ENCODE measurements around the gene PDZK1IP1. TPM values are rescaled to one million over a fixed set of nuclear protein-coding genes. Genes with fewer than 3 reads are reported as not detected.

The PDZK1IP1 gene
- total RNA-seq, 2 donors from 2014 or later, result not detected

- no peaks in the 10 kb centered on the region for H3K36me3 Mint-ChIP-seq (ENCODE audit: low read depth)
- WGBS, 2 experiments (ENCODE audit: insufficient coverage in 1 of 2, insufficient read length in 1 of 2), result 94 to 96% methylated on average over 5 of the region's 5 CpGs
- TF ChIP-seq CTCF (conservative IDR thresholded peaks at IDR 0.05), result no peak
- H3K27ac Mint-ChIP-seq, result no peak overlapping the region
- peaks cover 3% of the 10 kb centered on the region for H3K27me3 Mint-ChIP-seq (ENCODE audit: insufficient read depth)
- Histone ChIP-seq H3K36me3 (ENCODE audit: control insufficient read depth, insufficient read depth, low read length) (no peaks in the 10 kb centered on the region), H3K27me3 (ENCODE audit: control insufficient read depth, insufficient read depth, low read length, poor library complexity, severe bottlenecking) (no peaks in the 10 kb centered on the region), H3K9ac (ENCODE audit: extremely low read depth, low read length, poor library complexity, severe bottlenecking) (no peak overlapping the region), H3K4me1 (ENCODE audit: control insufficient read depth, insufficient read depth, low read length) (peaks cover 13% of the 10 kb centered on the region), H3K4me3 (ENCODE audit: low read length) (no peak overlapping the region), H3K27ac (ENCODE audit: low read depth, low read length) (no peak overlapping the region), H3K9me3 (ENCODE audit: control insufficient read depth, low read length) (no peaks in the 10 kb centered on the region)
- peaks cover 28% of the 10 kb centered on the region for H3K4me1 Mint-ChIP-seq
- H3K4me3 Mint-ChIP-seq, result no peak overlapping the region
- DNase-seq, result peak; percentile 56
- no peaks in the 10 kb centered on the region for H3K9me3 Mint-ChIP-seq
Measured at GRCh38 chr1:47137925-47138615, 51.8 kb downstream of the PDZK1IP1 start.

- Mint-ChIP-seq H3K27me3 (ENCODE audit: insufficient read depth) (peaks cover 2% of the 10 kb centered on the region), H3K4me1 (peaks cover 25% of the 10 kb centered on the region), H3K9me3 (no peaks in the 10 kb centered on the region), H3K4me3 (no peak within 1 kb of the TSS), H3K36me3 (ENCODE audit: low read depth) (no peaks in the 10 kb centered on the region), H3K27ac (no peak within 1 kb of the TSS)
- Histone ChIP-seq H3K9me3 (ENCODE audit: control insufficient read depth, low read length) (no peaks in the 10 kb centered on the region), H3K4me1 (ENCODE audit: control insufficient read depth, insufficient read depth, low read length) (peaks cover 13% of the 10 kb centered on the region), H3K36me3 (ENCODE audit: control insufficient read depth, insufficient read depth, low read length) (no peaks in the 10 kb centered on the region), H3K9ac (ENCODE audit: extremely low read depth, low read length, poor library complexity, severe bottlenecking) (no peak within 1 kb of the TSS), H3K27me3 (ENCODE audit: control insufficient read depth, insufficient read depth, low read length, poor library complexity, severe bottlenecking) (no peaks in the 10 kb centered on the region), H3K4me3 (ENCODE audit: low read length) (no peak within 1 kb of the TSS), H3K27ac (ENCODE audit: low read depth, low read length) (no peak within 1 kb of the TSS)
- no peak for DNase-seq
- TF ChIP-seq CTCF (conservative IDR thresholded peaks at IDR 0.05), result no peak
- 90 to 98% methylated on average over 2 to 4 of the region's 4 CpGs for WGBS, 2 experiments (ENCODE audit: insufficient coverage in 1 of 2, insufficient read length in 1 of 2)
Measured at GRCh38 chr1:47137198-47137597, 52.6 kb downstream of the PDZK1IP1 start, which contains the start of gene CYP4A22. Gene CYP4A22 (plus strand): TSS chr1:47137441. CDS start chr1:47137486, 45 bp downstream.

Other genes with a start within 250 kb of the PDZK1IP1 start
- gene CYP4A11, start 248.6 kb downstream of the PDZK1IP1 start, total RNA-seq, result under 1 TPM; 0.24 to 0.62 TPM
- gene CYP4X1, start 166.4 kb downstream of the PDZK1IP1 start, total RNA-seq, result 10 to 100 TPM in 1 of 2 donors, 1 to 10 TPM in 1; 8.8 to 12.9 TPM
- gene CYP4Z1, start 122.8 kb downstream of the PDZK1IP1 start, total RNA-seq, result under 1 TPM; 0.20 to 0.31 TPM
- gene CYP4A22, start 52.6 kb downstream of the PDZK1IP1 start, total RNA-seq, result under 1 TPM in 1 of 2 donors, not detected in 1; 0.35 TPM
- gene TAL1, start 42.2 kb upstream of the PDZK1IP1 start, total RNA-seq, result under 1 TPM in 1 of 2 donors, not detected in 1; 0.04 TPM
- gene STIL, start 124.1 kb upstream of the PDZK1IP1 start, total RNA-seq, result 10 to 100 TPM; 39.3 to 48.0 TPM
- gene CMPK1, start 143.8 kb upstream of the PDZK1IP1 start, total RNA-seq, result 10 to 100 TPM; 41.6 to 42.0 TPM
- not detected for gene FOXE3, start 226.2 kb upstream of the PDZK1IP1 start, total RNA-seq
- under 1 TPM; 0.07 to 0.26 TPM for gene FOXD2, start 248.0 kb upstream of the PDZK1IP1 start, total RNA-seq